ENCODE results near the gene SMARCD2. TPM values are rescaled to one million over a fixed set of nuclear protein-coding genes. Genes with fewer than 3 reads are reported as not detected.

Gene SMARCD2
- total and polyA plus RNA-seq, 2 of the 13 experiments (the other 11 are each of a cell fraction or from before 2014, with no cell fraction given) = 122 to 150 TPM

DNA sequence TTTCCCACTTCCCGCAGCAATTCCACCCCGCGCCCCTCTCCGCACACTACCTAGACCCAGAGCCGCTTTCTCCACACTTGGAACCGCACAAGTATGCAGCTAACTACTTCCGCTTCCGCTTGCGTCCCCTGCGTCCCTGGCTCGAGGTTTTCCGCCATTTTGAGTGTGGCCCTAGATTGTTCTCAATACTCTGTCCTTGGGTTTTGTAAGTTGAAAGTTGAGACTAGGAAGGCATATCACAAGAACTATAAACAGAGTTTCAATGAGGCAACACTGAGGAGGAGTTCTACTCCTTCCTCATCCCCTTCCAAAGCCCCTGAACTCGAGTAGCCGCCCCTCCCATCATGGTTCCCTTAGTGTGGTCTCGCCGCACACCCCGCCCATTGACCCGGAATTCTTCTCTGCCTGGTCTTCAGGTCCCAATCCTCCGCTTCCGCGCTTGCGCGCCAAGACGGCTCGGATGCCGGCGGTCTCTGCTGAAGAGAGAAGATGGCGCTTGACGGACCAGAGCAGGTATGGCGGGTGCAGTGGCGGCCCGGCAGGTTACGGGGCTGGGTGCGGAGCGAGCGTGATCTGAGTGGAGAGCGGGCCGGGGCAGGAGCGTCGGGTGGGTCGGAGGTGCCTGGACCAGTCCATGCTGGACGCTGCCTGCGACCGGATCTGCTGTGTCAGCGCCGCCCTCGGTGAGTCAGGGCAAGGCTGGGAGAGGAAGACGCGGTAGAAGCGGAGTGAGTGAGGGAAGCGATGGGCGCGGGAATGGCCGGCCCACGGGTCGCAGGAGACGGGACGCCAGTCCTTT lies 15.3 kb downstream of the SMARCD2 start, which contains the start of the genes FTSJ3 and PSMC5 (continued):
- TF ChIP-seq, protein P1, sequence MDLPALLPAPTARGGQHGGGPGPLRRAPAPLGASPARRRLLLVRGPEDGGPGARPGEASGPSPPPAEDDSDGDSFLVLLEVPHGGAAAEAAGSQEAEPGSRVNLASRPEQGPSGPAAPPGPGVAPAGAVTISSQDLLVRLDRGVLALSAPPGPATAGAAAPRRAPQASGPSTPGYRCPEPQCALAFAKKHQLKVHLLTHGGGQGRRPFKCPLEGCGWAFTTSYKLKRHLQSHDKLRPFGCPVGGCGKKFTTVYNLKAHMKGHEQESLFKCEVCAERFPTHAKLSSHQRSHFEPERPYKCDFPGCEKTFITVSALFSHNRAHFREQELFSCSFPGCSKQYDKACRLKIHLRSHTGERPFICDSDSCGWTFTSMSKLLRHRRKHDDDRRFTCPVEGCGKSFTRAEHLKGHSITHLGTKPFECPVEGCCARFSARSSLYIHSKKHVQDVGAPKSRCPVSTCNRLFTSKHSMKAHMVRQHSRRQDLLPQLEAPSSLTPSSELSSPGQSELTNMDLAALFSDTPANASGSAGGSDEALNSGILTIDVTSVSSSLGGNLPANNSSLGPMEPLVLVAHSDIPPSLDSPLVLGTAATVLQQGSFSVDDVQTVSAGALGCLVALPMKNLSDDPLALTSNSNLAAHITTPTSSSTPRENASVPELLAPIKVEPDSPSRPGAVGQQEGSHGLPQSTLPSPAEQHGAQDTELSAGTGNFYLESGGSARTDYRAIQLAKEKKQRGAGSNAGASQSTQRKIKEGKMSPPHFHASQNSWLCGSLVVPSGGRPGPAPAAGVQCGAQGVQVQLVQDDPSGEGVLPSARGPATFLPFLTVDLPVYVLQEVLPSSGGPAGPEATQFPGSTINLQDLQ (CRISPR knock-in tag; IDR thresholded peaks at IDR 0.05) = peak; percentile 77; the same call in 1 of the 2 replicates
- TF ChIP-seq NR1H2 (CRISPR knock-in tag; IDR thresholded peaks at IDR 0.05; ENCODE audit: borderline replicate concordance, low read depth) (0 out of 2 replicates have a peak, but pooled peaks have one; percentile 42), SP2 (CRISPR knock-in tag; IDR thresholded peaks at IDR 0.05) (peak; percentile 74), ARID2 (CRISPR knock-in tag; IDR thresholded peaks at IDR 0.05; ENCODE audit: borderline replicate concordance) (no peak; the same call in 1 of the 2 replicates), SATB2 (CRISPR knock-in tag; IDR thresholded peaks at IDR 0.05) (peak; percentile 62; the same call in 1 of the 2 replicates), AGO1 (IDR thresholded peaks at IDR 0.05; ENCODE audit: low read depth, low read length, poor library complexity, severe bottlenecking) (peak; percentile 75), NFAT5 (CRISPR knock-in tag; IDR thresholded peaks at IDR 0.05) (peak; percentile 42; the same call in 1 of the 2 replicates), ATF7 (IDR thresholded peaks at IDR 0.05) (no peak), ATF7 (CRISPR knock-in tag; IDR thresholded peaks at IDR 0.05) (peak; percentile 82), DPF2 (CRISPR knock-in tag; IDR thresholded peaks at IDR 0.05; ENCODE audit: borderline replicate concordance, low read depth) (peak; percentile 46; the same call in 1 of the 2 replicates), TCF12 (IDR thresholded peaks at IDR 0.05) (no peak), TCF12 (CRISPR knock-in tag; IDR thresholded peaks at IDR 0.05) (peak; percentile 90; the same call in 1 of the 2 replicates), ZNF382 (CRISPR knock-in tag; IDR thresholded peaks at IDR 0.05; ENCODE audit: borderline replicate concordance) (no peak), ATRX (CRISPR knock-in tag; IDR thresholded peaks at IDR 0.05; ENCODE audit: borderline replicate concordance) (no peak), CHD2 (IDR thresholded peaks at IDR 0.05; ENCODE audit: low read depth, low read length) (peak; percentile 64), ZNF354B (CRISPR knock-in tag; IDR thresholded peaks at IDR 0.05) (no peak), TBX3 (IDR thresholded peaks at IDR 0.05; ENCODE audit: borderline replicate concordance) (no peak; the same call in 1 of the 2 replicates), GATAD2A (CRISPR knock-in tag; IDR thresholded peaks at IDR 0.05) (peak; percentile 48; the same call in 1 of the 2 replicates), RARA (CRISPR knock-in tag; IDR thresholded peaks at IDR 0.05) (peak; percentile 20; the same call in 1 of the 2 replicates), HOXD1 (CRISPR knock-in tag; IDR thresholded peaks at IDR 0.05) (peak; percentile 77; the same call in 1 of the 2 replicates)
- TF ChIP-seq, protein P2, sequence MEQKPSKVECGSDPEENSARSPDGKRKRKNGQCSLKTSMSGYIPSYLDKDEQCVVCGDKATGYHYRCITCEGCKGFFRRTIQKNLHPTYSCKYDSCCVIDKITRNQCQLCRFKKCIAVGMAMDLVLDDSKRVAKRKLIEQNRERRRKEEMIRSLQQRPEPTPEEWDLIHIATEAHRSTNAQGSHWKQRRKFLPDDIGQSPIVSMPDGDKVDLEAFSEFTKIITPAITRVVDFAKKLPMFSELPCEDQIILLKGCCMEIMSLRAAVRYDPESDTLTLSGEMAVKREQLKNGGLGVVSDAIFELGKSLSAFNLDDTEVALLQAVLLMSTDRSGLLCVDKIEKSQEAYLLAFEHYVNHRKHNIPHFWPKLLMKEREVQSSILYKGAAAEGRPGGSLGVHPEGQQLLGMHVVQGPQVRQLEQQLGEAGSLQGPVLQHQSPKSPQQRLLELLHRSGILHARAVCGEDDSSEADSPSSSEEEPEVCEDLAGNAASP (CRISPR knock-in tag; IDR thresholded peaks at IDR 0.05; ENCODE audit: borderline replicate concordance) = peak; percentile 59
